Ishikawa (cell line): ENCODE data around the gene TMEM255B.

Experiments
- CEBPB ChIP-seq: IDR thresholded peaks from 2 replicates; pipeline ENCODE4 v1.6.1; 2012
- EGR1 ChIP-seq: IDR thresholded peaks from 2 replicates; pipeline ENCODE4 v1.6.1; 2012
- EP300 ChIP-seq: IDR thresholded peaks from 2 replicates; pipeline ENCODE4 v1.6.1; 2012; ENCODE audit warnings: borderline replicate concordance
- NFIC ChIP-seq: IDR thresholded peaks from 2 replicates; pipeline ENCODE4 v1.6.1; 2012
- RAD21 ChIP-seq: IDR thresholded peaks from 2 replicates; pipeline ENCODE4 v1.6.1; 2012; ENCODE audit warnings: low read depth
- YY1 ChIP-seq: IDR thresholded peaks from 2 replicates; pipeline ENCODE4 v1.6.1; 2012; ENCODE audit warnings: low read depth
- TF ChIP-seq, protein P1 (sequence below): IDR thresholded peaks from 2 replicates; pipeline ENCODE4 v1.6.1; 2012; ENCODE audit warnings: low read depth, mild to moderate bottlenecking

DNA sequence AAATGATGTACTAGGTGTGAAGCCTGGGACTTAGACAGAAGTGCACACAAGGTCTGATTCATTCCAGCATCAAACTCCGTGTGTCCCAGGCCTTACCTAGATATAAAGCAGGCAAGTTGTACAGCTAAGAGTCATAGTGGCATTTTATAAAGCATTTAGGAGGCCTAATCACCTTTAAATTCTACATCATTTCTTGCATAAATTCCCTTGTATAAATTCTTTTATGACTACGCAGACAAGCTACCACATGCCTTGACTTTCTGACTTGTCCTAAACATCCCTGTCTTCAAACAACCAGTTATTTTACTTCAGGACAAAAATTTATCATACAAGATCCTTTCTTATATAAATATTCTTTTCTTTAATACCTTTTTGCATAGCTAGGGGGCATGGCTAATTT is 22.5 kb downstream of the TMEM255B start:
- TF ChIP-seq YY1, result no peak
- TF ChIP-seq, protein P1, sequence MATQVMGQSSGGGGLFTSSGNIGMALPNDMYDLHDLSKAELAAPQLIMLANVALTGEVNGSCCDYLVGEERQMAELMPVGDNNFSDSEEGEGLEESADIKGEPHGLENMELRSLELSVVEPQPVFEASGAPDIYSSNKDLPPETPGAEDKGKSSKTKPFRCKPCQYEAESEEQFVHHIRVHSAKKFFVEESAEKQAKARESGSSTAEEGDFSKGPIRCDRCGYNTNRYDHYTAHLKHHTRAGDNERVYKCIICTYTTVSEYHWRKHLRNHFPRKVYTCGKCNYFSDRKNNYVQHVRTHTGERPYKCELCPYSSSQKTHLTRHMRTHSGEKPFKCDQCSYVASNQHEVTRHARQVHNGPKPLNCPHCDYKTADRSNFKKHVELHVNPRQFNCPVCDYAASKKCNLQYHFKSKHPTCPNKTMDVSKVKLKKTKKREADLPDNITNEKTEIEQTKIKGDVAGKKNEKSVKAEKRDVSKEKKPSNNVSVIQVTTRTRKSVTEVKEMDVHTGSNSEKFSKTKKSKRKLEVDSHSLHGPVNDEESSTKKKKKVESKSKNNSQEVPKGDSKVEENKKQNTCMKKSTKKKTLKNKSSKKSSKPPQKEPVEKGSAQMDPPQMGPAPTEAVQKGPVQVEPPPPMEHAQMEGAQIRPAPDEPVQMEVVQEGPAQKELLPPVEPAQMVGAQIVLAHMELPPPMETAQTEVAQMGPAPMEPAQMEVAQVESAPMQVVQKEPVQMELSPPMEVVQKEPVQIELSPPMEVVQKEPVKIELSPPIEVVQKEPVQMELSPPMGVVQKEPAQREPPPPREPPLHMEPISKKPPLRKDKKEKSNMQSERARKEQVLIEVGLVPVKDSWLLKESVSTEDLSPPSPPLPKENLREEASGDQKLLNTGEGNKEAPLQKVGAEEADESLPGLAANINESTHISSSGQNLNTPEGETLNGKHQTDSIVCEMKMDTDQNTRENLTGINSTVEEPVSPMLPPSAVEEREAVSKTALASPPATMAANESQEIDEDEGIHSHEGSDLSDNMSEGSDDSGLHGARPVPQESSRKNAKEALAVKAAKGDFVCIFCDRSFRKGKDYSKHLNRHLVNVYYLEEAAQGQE, result no peak
- no peak for TF ChIP-seq NFIC
- no peak for TF ChIP-seq RAD21
- TF ChIP-seq EP300, result no peak
- TF ChIP-seq CEBPB, result no peak
- TF ChIP-seq EGR1, result no peak
